Activated CD4-positive, alpha-beta T cell treated with anti-CD3 and anti-CD28 coated beads, Interleukin-2, amount 50 U/mL, for 16 hours (primary cell): Measurements from ENCODE around the gene GOLGA2.

Source experiments
- DNase-seq: peaks from one replicate; pipeline ENCODE4 v3.0.0-alpha.2; 2020

GOLGA2 gene

DNA sequence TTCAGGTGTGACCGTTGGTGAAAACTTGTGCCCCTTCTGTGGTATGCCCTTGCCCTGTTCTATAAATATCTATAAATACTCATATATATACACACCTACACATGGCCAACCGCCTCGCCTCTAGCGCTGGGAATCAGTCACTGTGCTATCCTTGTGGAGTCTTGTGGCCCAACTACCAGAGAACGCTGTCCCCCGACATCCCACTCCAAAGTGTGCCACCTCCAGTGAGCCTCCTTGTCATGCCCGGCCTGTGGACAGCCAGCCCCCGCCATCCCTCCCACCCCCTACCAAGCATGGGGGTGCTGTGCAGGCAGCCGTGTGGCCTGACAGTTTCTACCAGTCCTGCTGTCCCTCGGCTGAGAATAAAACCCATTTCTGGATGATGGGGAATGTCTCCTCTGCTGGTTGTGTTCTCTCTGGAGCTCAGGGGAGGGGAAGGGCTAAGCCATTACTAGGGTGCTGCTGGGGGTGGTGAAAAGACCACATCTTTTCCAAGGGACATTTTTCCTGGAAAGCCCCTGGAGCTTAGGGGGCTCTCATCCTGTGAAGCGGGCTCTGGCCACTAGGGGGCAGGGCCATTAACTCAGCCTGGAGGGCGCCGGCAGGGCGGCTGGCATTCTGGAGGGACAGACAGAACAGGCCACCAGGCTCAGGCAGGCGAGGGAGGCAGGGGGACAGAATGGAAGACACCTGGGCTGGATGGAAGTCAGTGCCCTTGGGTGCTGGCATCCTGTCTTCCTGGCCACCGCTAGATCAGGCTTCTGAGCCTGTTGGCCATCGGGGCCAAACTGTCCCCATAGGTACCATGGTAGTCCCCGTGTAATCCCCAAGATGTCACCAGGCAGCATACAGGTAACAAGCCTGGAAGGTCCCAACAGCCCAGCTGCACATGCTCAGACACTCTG, 20.7 kb downstream of the GOLGA2 start:
- DNase-seq = peak; percentile 54

DNA sequence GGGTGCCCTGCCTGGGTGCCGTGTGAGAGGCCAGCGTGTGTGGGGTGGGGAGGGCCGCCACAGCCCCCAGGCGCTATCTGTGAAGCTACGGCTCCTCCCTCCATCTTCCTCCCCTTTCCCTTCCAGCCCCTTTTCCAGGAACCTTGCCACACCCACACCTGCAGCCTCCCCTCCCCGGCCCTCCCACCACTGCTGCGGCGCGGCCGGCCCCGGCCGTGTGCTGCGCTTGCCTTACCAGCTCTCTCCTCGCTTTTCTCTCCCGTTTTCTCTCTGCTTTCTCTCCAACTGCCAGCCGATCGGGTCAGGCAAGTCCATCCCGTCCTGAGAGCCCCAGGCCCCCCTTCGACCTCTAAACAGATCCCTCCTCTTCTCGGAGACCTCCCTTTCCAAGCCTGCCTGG, 21.4 kb downstream of the GOLGA2 start:
- no peak for DNase-seq

DNA sequence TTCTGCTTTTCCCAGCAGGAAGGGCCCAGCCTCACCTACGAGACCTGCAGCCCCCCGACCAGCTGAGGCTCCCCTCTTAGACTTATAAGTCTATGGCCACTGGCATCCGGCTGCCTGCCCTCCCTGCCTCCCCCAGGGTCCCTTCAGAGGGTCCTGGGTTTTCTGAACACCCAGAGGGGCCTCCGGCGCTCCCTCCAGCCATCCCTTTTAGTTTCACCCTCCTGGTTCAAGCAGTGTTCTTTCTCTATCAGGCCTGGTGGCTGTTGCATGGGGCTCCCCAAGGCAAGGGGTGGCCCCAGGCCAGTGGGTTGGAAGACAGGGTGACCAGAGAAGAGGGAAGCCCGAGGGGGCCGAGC, 21.8 kb downstream of the GOLGA2 start:
- DNase-seq = no peak

DNA sequence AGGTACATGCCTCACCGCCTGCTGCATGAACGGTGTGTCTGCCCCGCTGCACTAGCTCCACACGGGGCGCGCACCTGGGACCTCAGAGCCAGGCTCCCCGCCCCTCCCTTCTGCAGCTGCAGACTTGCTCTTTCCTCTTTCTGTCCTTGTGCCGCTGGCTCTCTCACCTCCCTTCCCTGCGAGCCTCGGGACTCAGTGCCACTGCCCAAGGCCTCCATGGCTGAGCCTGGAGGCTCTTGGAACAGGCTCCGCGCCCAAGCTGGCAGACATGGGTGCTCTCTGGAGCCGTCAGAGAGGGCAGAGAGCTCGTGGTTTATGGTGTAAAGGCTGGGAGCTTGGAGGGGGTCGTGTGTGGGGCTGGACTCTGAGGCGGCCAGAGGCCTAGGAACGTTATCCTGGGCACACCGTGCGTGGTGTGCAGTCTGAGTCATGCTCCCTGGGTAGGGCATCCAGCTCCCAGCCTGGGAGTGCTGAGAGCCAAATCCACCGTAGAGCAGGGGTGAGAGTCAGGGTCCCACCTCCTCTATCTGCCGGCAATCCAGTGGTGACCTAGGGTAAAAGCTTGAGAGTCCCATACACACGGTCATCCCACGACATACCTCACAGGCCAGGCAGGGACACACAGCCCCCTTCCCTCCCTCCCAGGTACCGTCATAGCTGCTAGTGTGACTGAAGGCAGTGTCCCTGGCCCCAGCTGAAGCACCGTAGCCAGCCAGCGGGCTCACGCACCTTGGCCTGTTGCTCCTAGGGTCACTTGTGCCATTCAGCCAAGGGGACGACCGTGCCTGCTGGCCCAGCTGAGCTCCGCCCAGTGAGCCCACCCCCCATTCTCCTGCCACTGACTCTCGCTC, 22.4 kb downstream of the GOLGA2 start:
- no peak for DNase-seq

DNA sequence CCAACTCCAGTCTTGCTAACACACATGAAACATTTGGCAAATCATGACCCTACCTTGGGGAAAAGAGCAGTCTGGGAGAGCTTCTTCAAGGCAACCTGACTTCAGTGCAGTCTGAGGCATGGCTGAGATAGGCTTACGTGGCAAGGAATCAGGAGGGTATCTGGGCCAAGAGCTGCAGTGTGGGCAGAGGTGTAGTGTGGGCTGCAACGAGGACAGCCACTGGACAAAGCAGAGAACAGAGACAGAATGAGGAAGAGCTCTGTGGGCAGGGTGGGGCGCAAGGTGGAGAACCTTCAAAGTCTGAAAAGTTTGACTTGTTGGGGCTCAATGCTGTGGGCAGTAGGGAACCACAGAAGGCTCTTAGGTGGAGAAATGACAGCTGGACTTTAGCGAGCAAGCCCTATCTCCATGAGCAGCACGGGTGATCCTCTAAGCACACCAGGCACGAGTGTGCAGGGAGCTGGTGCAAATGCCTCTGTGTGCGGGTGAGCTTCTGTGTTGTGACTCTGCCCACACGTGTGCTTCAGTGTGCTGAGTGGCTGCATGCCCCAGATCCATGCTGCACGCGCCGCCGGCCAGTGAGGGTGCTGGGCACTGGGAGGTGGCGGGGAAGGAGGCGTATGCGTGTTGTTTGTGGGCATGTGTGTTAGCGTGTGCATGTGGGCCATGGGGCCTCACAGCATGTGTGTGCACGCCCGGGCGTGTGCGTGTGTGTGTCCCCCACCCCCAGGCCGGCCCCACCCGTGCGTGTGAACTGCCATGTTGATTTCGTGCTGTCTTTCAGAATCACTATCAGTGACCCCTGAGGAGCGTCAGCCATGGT, 23.3 kb downstream of the GOLGA2 start:
- DNase-seq = no peak

DNA sequence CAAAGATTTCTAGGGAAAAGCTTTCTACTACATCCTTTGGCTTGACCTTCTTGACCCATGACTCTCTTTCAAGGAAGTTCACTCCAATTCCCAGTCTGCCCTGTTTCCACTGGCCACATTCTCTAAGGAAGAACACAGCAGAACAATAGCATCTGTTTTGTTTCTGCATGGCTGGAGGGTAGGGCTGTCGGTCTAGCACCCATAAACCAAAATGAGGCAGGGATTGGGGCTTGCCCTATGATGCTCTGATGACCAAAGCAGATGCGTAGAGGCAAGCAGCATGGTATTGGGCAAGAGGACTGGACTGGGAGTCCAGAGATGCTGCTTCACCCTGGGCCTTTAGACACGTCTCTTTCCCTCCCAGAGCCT, 24.1 kb downstream of the GOLGA2 start:
- no peak for DNase-seq

DNA sequence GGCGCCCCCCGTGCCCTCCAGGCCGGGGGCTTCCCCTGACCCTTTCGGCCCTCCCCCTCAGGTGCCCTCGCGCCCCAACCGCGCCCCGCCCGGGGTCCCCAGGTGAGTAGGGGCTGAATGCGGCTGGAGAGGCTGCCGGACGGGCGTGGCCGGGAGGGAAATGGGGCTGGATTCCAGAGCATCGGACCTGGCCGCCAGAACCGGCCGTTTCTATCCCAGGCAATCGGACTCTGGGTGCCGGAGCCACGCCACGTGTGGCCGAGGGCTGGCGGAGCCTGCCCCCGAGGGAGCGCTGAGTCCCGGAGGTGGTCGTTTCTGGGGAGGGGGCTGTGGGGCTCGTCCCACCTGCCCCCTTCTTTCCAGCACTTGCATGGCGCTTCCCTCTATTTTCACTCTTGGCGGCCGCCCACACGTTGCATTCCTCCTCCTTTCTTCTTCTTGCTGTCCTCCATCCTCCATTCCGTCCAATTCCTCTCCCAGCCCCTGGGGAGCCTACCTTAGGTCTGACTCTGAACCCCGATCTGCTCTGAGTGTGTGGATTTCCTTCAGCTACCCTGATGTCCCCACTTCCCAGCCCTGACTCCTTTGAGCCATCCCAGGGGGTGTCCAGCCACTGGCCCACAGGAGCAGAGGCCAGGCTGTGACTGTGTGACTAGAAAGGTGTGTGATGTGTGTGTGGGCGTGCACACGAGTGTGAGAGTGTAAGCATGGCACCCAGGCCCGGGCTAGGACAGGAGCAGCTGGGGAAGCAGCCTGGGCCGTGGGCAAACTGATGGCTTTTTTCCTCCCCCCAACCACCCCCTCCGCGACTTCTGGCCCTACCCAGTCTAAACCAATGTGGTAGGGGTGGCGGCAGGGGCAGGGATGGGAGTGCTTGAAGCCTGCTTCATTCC, 24.7 kb downstream of the GOLGA2 start:
- DNase-seq = no peak

DNA sequence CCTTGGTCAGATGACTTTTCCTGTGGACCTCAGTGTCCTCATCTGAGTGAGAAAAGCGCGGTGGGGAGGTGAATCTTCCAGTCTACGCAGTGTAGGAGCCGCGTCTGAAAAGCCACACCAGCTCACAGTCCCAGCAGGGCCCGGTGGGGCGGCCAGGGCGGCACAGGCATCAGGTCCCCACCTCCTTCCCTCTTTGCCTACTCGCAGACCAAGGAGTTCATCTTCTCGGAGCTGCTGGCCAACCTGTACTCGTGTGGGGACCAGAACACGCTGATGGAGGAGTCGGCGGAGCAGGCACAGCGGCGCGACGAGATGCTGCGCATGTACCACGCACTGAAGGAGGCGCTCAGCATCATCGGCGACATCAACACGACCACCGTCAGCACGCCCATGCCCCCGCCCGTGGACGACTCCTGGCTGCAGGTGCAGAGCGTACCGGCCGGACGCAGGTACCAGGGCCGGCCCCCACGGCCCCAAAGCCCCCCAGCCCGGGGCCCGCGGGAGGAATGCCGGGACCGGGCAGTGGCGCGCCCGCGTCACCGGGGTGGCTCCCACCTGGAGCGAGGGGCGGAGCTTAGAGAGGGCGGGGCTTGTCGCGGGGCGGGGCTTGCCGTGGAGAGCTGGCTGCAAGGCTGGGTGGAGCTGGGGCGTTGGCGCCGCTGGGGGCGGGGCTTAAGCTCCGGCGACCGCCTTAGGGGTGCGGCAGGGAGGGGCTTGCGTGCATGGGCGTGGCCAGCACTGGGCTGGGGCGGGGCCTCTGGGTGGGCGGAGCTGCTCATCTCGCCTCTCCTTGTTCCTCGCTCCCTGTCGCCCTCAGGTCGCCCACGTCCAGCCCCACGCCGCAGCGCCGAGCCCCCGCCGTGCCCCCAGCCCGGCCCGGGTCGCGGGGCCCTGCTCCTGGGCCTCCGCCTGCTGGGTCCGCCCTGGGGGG, 25.6 kb downstream of the GOLGA2 start:
- DNase-seq = peak; percentile 97

DNA sequence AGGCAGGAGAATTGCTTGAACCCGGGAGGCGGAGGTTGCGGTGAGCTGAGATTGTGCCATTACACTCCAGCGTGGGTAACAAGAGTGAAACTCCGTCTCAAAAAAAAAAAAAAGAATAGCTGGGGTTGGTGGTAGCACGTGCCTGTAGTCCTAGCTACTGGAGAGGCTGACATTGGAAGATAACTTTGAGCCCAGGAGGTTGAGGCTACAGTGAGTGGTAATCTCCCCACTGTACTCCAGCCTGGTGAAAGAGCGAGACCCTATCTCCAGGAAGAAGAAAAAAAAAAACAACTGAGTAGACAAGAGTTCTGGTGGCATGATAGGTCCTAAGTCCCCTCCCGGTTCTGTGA, 26.3 kb downstream of the GOLGA2 start:
- DNase-seq = no peak

DNA sequence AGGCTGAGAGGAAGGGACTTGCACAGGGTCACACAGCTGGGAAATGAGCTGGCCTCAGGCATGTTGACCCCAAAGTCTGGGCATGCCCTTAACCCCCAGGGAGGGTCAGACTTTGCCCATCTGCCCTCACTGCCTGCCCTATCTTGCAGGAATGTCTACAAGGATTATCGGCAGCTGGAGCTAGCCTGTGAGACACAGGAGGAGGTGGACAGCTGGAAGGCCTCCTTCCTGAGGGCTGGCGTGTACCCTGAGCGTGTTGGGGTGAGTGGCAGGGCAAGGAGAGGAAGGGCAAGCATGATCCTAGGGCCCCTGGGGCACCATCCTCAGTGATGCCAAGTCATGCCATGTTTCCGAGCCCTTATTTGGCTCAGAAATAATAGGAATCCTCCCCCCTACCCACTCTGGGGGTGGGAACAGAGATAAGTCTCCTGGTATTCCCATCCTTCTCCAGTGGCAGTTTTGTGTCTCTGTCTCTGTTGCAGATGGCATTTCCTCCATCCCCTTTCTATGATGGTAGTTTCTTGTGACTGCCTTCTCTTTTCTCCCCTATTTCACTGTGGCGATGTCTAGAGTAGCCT, 28.5 kb downstream of the GOLGA2 start:
- DNase-seq = no peak

DNA sequence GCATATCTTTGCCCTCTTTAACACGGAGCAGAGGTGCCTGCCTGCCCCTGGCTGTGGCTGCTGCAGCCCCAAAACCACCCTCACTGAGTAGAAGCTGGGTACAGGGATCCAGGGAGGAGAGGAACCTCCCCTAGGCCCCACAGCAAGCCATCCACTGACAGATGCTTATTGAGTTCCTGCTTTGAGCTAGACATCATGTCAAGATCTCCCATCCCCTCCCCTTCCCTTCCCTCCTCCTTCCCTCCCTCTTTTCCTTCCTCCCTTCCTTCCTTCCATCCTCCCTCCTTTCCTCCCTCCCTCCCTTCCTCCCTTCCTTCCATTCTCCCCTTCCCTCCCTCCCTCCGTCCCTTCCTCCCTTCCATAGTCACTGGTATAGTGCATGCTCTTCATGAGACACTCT, 29.3 kb downstream of the GOLGA2 start:
- no peak for DNase-seq

DNA sequence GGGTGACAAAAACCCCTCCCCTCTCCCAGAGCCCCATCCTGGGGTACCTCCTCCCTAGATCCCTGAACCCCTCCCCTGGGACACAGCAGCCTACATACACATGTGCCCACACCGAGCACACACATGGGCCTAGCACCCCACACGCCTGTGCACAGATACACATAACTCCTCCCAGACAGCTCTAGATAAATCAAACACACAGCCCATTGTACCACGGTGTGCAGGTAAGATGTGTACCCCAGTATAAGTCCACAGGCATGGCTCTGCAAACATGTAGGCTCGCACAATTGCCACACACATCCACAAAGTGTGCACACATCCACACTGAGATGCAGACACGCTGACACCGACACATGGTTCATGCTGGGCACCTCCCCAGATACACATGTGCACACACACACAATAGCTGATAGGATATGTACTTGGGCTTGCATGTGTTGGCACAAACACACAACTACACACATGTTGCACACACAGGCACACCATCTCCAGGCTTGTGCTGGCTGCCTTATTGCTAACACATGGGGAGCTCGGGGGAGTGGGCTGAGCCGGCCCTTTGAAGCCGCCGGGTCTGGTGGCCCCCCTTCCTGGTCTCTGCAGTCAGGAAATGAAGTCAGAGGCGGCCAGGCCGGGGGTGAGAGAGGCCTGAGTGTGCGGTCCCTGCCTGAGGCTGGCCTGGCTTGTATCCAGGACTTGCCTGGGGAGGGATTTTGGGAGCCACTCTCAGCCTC, 30.2 kb downstream of the GOLGA2 start:
- DNase-seq = no peak

DNA sequence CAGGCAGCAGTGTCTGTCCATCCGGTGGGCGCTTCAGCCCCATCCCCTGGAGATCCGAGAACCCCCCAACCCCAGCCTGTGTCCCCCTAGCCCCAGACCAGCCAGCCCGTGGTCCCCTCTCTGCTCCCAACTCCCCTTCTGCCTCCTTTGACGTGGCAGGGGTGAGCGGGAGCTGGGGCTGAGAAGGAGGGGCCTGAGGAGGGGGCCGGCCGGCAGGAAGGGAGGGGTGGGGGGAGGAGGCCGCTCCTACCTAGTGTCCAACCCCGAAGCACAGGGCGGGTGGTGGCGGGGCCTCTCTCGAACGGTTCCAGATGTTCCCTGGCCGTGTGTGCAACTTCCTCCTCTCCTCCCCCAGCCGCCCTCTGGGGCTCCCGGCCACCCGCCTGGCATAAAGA, 31.0 kb downstream of the GOLGA2 start:
- no peak for DNase-seq

DNA sequence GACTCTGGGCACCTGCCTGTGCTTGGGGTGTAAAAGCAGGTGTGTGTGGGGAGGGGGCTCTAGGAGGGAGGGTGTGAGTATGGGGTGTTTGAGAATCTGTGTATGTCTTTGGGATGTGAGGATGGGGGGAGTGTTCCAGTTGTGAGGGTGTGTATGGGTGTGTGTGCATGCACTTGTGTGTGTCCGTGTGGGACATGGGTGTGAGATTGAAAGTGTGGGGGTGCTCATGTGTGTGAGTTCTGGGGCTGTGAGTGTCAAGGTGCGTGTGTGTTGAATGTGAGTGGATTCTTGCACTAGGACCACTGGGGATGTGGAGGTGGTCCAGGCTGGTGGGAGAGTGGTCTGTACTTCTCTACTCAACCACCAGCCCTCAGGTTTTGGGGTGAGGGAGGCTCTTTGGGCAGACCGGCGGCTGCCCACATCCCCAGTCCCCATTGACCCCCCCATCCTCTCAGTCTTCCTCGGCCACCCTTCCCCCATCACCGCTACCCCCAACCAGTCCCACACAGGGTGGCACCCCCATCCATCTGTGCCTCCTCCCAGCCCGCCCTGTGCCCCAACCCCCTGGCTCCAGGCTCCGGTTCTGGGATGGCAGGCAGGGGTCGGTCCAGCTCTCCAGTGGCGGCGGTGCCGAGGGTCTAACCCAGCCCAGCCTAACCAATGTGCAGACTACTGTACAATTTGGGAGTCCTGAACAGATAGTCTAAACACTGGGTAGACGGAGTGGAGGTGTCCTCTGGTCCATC, 31.5 kb downstream of the GOLGA2 start:
- no peak for DNase-seq

DNA sequence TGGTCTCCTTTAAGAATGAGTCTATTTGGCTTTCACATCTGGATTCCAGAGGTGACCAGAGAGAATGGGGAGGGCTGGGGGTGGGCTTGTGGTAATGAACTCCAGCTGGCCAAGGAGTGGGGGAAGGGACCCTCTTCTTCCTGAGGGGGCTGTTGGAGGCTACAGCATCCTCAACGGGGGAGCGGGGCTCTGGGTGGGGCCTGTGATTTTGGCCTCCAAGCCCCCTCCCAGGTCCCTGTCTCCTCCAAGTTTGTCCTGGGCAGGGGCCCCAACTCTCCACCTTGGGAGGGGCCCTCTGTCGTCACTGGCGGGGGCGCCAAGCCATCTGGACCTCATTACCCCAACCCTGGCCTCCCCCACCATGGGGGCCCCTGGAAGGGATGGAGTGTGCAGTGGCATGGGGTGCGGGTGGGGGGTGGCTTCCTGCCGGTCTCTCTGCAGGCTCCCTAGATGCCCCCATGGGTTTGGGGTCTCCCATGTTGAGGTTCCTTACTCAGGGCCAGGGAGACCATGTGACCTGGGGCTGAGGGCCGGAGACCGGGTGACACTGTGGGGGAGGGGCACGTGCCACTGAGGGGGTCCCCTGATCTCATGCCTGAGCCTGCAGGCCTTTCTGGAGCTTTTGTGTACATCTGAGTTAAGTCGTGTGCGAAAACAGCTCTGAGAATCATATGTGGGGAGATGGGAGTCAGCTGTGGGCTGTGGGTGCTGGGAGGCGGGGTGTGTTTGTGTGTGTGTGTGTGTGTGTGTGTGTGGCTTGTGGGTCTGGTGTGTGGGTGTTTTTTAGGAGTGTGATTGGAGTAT, 32.4 kb downstream of the GOLGA2 start:
- no peak for DNase-seq

DNA sequence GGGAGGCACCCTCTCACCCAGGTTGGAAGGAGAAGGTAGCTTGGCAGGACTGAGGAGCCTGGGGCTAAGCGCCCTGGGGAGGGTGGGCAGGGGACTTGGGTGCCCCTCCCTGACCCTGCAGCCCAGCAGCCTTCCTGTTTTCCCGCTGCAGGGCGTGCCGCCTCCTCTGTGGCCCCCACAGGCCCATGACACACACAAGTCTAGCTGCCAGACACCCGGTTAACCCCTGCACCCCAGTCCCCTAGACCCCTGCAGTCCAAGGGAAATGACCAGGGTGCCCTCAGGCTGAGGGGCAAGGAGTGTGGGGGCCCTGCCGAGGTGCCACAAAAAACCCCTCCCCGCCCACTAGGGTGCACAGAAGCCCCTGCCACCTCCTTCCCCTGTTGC, 33.0 kb downstream of the GOLGA2 start:
- no peak for DNase-seq

DNA sequence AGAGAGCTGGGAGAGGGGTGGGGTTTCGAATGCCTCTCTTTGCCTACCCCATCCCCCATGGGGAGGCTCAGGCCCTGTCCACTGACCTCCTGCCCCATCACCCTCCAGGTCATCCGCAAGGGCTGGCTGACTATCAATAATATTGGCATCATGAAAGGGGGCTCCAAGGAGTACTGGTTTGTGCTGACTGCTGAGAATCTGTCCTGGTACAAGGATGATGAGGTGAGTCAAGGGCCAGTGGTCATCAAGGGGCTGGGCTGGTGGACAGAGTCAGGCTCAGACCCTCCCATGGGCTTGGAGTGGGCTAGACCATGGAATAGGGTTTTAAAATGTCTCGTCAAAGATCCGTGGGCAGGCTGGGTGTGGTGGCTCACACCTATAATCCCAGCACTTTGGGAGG, 33.7 kb downstream of the GOLGA2 start:
- no peak for DNase-seq

DNA sequence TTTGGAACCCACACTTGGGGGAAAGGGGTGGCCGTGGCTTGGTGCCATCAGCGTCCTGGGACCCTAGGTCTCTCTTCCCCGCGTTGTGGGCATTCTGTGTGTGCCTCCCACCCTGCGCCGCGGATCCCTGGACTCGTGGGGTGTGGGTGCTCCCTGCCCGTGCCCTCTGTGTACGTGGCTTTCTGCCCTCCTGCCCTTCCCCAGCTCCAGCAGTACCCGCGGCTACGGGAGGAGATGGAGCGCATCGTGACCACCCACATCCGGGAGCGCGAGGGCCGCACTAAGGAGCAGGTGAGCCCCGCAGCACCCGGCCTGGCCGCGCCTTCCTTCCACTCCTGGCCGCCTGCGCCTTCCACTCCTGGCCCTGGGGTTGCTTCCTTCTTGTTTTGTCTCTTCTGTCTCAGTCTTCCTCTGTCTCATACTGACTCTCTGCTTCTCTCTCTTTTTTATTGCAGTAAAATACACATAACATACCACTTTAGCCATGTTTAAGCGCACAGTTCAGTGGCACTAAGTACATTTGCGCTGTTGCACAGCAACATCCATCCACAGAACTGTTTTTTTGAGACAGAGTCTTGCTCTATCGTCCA, 41.9 kb downstream of the GOLGA2 start:
- DNase-seq = no peak
